GM21423 (cell line): ENCODE measurements around the gene EMD.
A peak's percentile ranks its signal among the peaks of the same experiment; 100 is the strongest.
"Not testable (repeated sequence)": the region's sequence is repeated elsewhere in the genome, so short reads cannot be mapped to it uniquely, and the experiment has no call there.

Source experiments
- ATAC-seq: cut with Tn5 transposase; IDR thresholded peaks from one replicate; pipeline ENCODE4 v1.9.1; 2021; ENCODE audit warnings: mild to moderate bottlenecking, moderate library complexity; ENCODE audit not compliant: unreplicated experiment

EMD gene

DNA sequence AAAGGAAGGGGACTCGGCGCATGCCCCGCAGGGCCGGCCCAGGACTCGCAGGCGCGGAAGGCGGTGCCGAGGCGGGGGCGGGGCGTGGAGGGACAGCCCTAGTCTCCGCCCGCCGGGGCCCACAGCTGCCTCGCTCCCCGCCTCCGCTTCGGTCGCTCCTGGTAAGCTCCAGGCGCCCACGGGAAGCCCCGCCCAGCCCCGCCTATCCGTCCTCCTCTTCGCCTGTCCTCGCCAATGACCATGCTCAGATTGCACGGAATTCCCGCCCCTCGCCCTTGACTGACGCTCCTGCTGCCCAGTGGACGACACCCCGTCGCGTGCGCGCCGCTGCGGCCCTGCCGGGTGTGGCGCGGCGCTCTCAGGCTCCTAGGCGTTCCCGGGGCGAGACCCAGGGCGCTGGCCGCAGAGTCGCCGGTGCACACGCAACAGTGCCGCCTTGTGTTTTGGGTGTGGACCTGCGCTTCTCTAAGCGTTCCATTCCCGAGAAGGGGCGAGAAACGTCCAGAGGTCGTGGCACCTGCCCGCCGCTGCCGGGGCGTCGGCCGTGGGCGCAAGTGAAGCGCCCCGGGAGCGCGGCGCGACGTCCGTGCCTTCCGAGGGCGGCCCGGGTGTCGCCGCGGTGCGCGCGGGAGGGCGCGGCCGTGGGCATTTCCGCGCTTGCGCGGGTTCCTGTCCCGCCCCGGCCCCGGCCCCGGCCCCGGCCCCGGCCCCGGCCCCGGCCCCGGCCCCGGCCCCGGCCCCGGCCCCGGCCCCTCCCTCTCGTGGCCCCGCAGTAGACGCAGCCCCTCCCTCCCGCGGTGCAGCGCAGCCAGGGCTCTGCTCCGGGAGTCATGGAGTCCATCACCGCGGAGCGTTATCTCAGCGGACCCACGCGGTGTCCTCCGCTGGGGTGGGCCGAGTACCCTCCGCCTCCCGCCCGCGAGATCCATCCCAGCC is 11.0 kb downstream of the EMD start:
- peak; percentile 68 for ATAC-seq

GRCh38 chrX:154396363-154396762 is 17.3 kb downstream of the EMD start:
- not testable (repeated sequence) for ATAC-seq

DNA sequence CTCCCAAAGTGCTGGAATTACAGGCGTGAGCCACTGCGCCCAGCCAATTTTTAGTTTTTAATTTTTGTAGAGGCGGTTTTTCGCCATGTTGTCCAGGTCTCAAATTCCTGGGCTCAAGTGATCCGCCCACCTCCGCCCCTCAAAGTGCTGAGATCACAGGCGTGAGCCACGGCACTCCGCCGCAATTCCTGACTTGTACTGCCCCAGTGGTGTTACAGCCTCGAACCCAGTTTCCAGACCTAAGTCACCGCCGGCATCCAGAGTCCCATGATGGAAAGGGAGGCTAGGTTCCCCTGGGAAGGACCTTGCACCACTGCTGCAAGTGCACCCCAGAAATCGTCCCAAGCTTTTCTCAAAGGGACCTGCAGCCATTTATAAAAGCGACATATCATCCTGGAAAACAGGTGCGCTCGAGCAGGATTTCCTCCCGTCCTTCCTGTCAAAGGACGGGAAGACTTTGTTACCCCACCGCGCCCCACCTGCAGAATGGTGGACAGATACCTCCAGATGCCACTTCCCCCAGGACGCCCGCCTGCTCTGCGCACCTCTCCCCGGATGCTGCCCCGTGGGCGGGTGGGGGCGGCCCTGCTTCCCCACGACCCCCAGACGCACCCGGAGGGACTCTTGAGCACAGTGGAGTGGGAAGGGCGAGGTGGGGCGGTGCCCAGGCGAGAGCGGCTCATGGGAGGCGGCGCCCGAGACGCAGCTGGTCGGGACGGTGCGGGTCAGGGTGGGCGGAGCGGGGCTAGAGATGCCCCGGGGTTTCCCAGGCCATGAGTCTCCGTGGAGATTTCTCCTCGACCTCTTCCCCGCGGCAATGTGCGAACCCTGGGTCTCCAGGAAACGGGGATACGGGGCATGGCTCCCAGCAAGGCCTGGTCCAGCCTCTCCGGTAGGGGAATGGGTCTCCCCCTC is 18.1 kb downstream of the EMD start:
- peak; percentile 45 for ATAC-seq

GRCh38 chrX:154397888-154398667 is 19.0 kb downstream of the EMD start, which contains the start of gene RPL10:
Gene RPL10 (plus strand): TSS chrX:154398377. CDS start chrX:154398520, 143 bp downstream.
- peak; percentile 78 for ATAC-seq

DNA sequence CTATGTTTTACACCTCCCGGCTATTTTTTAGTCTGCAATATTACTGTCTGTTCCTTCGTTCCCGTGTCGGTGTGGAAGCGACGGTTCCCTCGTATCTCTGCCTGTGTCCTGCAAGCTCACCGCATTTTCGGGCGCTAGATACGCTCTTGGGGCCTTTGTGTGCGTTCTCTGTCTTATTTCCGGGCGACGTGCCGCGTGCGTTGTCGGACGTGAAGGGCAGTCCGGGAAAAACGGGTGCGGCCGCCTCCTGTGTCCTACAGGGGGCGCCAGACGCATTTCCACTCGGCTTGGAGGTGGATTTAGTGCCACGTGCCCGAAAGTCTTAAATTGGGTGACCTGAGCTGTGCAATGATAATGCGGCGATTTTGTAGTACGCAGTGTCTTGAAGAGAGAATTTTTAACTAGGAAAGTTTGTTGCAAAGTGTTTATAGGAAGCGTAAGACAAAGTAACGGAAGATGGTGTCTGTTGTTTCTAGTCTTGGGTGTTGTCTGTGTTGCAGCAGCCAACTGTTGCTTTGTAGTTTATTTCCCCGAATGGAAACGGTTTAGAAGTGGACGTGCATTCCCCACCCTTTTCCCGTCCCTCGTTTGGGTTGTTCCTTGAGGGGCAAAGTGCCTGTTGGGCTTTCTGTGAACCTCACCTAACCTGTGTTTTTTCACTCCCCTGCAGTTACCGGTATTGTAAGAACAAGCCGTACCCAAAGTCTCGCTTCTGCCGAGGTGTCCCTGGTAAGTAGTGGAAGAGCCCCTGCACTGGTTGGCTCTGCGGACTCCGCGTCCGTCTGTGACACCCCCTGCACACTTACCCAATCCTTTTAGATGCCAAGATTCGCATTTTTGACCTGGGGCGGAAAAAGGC is 19.8 kb downstream of the EMD start:
- ATAC-seq: peak; percentile 32

DNA sequence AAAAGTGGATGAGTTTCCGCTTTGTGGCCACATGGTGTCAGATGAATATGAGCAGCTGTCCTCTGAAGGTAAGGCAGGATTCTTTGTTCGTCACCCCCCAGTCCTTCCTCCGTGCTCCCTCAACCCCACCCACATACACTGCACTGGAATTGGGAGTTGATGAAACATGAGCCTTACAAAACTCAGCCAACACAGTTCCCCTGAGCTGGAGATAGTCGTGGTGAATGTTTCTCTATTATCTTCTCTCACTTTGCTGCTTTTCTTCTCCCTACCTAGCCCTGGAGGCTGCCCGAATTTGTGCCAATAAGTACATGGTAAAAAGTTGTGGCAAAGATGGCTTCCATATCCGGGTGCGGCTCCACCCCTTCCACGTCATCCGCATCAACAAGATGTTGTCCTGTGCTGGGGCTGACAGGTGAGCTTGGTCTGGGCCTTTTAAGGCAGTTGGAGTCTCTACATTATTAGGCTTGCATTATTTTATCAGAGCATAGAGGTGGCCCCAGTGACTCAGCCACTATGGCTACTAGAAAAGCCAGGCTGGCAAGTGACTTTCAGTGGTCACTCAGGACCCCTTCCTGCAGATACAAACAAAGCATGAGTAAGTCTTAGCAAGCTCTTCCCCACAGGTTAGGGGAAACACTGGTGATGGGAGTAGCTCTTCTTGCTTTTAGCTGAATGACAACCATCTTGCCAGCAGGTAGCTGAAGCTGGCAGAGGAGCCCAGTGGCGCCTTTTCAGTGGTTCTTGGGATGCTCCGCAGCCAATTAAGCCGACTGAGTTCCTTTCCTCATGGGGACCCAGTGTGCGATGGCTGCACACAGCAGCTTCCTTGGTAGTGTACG is 20.7 kb downstream of the EMD start:
- ATAC-seq: no peak

GRCh38 chrX:154400369-154400817 is 21.3 kb downstream of the EMD start:
- ATAC-seq: not testable (repeated sequence)

DNA sequence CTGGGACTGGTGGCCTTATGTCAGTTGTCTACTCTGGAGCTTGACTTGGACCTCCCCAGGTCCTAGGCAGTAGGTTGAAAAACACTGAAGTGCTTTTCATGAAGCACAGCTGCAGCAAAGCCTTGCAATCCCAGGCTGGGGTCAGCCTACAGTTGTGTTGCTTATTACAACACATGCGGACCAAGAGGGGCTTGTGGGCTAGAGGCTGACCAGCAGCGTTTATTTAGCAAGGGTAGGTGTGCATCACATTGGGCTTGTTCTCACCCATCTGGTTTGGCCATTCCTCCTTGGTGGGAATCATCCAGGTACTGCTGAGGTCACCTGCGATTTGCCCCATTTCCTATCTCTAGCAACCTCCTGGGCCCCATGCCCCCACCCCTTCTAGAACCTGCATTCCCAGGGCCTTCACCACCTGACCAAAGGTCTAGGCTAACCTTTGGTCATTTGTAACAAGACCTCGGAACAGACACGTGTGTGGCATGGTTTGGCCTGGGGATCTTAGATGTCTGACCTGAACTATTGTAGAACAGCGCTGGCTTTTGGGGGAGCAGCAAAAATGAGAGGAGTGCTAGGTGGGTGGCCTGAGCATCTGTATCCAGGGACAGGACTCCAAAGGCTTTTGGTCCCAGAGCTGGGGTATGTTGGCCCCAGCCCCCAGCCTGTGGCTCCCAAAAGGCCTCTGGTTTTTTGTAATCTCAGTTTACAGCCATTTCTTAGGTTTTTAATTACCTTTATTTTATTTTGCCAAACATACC is 22.1 kb downstream of the EMD start:
- ATAC-seq: no peak

DNA sequence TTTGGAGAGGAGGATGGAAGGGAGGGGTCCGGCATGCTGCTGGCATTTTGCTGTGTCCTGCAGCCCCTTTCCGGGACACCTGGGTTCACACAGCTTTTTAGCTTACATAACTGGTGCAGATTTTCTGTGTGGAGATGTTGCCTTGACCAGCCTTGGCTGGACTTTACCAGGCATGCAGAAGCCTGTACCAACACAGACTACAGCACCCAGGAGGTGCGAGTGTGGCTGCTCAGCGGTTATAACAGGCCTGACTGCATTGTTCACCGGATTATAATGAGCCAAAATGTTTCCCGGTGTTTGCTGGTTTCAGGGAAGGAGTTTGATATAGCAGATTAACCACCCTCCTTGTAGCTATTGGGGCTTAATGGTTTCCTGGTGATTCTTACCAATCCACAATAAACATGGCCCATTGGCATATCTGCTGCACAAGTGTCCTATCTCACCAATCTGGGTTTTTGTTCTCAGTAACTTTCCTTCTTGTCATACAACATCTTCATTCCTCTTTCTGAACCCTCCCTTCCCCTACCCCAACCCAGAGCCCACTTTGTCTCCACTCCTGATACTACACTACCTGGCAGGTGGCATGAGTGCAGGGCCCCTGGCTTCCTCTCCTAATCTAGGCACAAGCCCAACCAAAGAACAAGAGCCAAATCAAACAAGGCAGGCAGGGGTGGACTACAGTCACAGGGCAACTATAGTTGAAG is 23.0 kb downstream of the EMD start:
- ATAC-seq: no peak

- no peak for ATAC-seq
These were observed 23.6 kb downstream of the EMD start for GRCh38 chrX:154402622-154403127.

GRCh38 chrX:154403192-154403591 is 24.1 kb downstream of the EMD start:
- no peak for ATAC-seq

- ATAC-seq: no peak
These were observed 24.8 kb downstream of the EMD start for GRCh38 chrX:154403858-154404257.

DNA sequence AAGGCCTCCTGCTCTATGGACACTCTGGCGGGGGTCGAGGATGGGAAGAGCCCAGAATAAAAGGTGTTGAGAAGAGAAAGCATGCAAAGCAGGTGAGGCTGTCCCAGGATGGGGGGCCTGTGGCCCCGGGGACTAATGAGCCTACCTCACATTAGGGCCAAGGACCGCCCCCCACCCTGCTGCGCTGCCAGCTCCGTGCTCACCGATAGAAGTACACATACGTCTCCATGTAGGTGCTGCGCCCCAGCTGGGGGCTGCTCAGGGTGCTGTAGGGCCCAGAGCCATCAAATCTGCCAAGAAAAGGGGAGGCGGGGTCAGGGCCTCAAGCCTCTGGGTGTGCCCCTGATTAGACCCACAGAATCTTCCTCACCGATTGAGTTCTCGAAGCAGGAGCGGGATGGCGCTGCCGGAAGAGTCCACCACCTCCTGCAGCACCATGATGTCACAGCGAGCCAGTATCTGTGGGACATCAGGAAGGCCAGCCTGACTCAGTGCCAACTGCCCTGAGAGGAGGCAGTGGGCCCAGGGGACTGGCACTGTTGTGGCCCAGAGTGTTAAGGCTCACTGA is 25.6 kb downstream of the EMD start:
- no peak for ATAC-seq

DNA sequence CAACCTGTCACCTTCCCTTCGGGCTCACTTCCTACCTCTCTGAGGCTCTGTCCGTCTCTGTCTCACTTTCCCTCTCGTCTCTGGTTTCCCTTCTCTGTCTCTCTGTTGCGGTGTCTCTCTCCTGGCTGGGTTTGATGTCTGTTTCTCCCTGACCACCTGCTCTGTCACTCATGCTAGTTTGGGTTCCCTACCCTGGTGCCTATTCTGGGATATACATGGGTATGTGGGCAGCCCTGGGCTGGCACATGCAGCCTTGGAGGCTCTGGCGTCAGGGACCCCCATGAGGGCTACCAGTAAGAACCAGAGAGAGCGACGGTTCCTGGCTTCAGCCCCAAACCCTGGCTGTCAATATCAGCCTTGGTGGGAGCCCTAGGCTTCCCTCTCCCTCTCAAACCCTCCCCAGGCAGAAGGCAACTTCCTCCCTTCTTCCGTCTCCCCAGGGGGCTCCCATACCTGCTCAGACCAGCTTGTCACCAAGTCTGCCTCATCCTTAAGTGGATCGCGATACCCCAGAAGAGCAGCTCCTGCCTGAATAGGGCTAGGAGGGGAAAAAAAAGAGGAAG is 29.6 kb downstream of the EMD start:
- no peak for ATAC-seq

DNA sequence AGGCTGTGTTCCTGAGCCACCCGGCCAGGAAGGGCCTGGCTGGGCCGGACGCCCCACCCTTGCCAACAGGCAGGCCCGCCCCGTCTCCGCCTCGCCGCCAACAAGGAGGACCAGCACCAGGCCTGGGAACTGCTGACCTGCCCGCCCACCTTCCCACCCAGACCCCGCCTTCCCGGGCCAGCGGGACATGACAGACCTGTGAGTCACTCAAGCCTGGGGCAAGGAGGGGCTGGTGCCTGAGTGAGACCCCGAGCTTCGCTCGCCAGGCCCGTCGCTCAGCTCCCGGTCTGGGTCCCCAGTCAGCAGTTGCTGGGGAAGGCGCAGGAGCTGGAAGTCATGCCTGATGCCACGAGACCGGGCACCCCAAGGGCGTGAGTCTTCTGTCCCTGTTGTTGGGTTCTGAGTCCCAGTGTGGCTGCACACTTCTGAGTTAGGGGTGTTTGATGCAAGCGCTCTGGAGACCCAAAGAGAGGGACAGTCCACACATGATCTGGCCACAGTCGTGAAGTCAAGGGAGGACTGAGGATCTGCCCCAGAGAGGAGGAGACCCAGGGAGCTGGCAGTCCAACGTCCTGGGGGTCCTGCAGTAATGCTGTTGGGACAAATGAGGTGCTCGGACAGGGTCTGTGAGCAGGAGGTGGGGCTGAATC is 30.3 kb downstream of the EMD start, which contains the start of gene DNASE1L1:
DNASE1L1 (minus strand) TSS at position 33 of the 650 bp plus-strand sequence. CDS start 3,686 bp downstream, outside the sequence.
- ATAC-seq: no peak

GRCh38 chrX:154411981-154412340 is 32.9 kb downstream of the EMD start:
- ATAC-seq: peak; percentile 48
